22Rv1 (cell line): ENCODE data around the gene UXS1.

Experiments used
- CTCF ChIP-seq: fragments of 450-650 bp; IDR thresholded peaks from 2 replicates; pipeline ENCODE4 v1.5.1; 2017; ENCODE audit warnings: mild to moderate bottlenecking
- ZFX ChIP-seq: fragments of 450-650 bp; IDR thresholded peaks from 2 replicates; pipeline ENCODE4 v1.6.1; 2017; ENCODE audit warnings: antibody characterized with exemption, borderline replicate concordance

DNA sequence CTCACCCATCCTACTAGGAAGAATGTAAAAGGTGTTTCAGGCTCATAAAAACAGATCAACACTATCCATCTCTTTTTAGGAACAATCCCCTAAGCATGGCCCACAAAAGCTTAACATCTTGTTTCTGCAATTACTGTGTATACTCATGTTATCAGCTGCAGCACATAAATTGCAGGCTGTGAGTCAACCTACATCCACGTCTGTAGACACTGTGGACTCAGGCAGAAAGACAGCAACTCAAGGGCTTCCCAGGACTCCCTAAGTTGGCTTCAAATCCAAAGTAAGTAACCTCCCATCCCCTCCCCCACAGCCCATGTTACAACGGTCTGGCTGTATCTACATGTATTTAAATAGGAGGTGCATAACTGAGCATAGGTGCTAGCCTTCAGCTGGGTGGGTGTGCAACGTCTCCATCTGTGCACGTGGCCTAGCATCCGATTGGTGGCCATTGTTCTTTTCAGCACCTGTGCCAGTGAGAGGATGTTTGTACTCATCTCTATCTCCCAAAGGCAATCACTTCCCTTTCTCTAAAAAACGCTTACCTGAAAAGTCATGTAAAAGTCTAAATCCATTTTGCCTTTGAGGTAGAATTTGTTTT, 30.1 kb downstream of the UXS1 start:
- TF ChIP-seq CTCF (no peak), ZFX (no peak)
